PFSK-1 (cell line): ENCODE results near the gene SLC30A1.

ENCODE experiments used
- FOXP2 ChIP-seq: optimal IDR thresholded peaks from 2 replicates; pipeline ENCODE3; 2011; ENCODE audit warnings: borderline replicate concordance, control low read depth, inconsistent platforms; ENCODE audit not compliant: insufficient read depth; ENCODE audit errors: extremely low read length, extremely low read depth
- POLR2AphosphoS5 ChIP-seq: IDR thresholded peaks from 2 replicates; pipeline ENCODE4 v1.6.1; 2012; ENCODE audit warnings: low read depth, mild to moderate bottlenecking, control low read depth, low read length, moderate library complexity
- REST ChIP-seq, 2 experiments: IDR thresholded peaks; 2 replicates each; pipeline versions ENCODE4 v1.6.1 to v1.8.0; 2011 to 2012; ENCODE audit warnings: low read depth in 2 of 2, low read length in 2 of 2, control low read depth in 1 of 2, inconsistent platforms in 1 of 2, mild to moderate bottlenecking in 1 of 2, moderate library complexity in 1 of 2; ENCODE audit not compliant: insufficient read depth in 1 of 2
- SIN3A ChIP-seq: IDR thresholded peaks from 2 replicates; pipeline ENCODE4 v1.6.1; 2012; ENCODE audit warnings: mild to moderate bottlenecking, low read length, moderate library complexity, borderline replicate concordance; ENCODE audit not compliant: insufficient read depth
- TAF1 ChIP-seq: IDR thresholded peaks from 2 replicates; pipeline ENCODE4 v1.6.1; 2012; ENCODE audit warnings: low read length, control low read depth, borderline replicate concordance; ENCODE audit not compliant: insufficient read depth

Gene SLC30A1

DNA sequence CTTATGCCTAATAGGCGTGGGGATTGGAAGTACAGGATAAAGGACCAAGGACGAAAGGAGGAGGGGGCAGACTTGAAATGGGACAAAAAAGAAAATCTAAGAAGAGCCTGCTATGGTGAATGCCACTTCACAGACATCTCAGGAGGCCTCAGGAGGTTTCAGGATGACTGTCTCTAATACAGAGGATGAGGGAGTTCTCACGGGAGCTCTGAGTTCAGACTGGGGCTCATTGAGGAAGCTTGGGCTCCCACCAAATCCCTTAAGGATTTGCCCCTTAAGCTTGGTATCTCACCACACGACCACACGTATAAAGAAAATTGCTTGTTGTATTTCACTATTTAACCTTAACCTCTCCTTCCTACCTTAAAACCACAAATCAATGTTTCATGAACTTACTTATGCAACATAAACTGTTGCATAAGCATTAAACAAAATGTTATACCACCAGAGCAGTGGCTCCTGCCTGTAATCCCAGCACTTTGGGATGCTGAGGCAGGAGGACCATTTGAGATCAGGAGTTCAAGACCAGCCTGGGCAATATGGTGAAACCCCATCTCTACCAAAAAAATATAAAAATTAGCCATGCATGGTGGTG lies 12.4 kb downstream of the SLC30A1 start:
- TF ChIP-seq REST (IDR thresholded peaks at IDR 0.05; ENCODE audit: insufficient read depth in 1 of 2, low read depth in 2 of 2, low read length in 2 of 2) (no peak), FOXP2 (no peak), TAF1 (no peak), POLR2AphosphoS5 (no peak), SIN3A (no peak)

GRCh38 chr1:211564084-211564483 lies 14.9 kb downstream of the SLC30A1 start:
- TF ChIP-seq TAF1 (no peak), SIN3A (no peak), REST (IDR thresholded peaks at IDR 0.05; ENCODE audit: insufficient read depth in 1 of 2, low read depth in 2 of 2, low read length in 2 of 2) (no peak), FOXP2 (no peak), POLR2AphosphoS5 (no peak)

- TF ChIP-seq SIN3A (no peak), FOXP2 (no peak), POLR2AphosphoS5 (no peak), REST (IDR thresholded peaks at IDR 0.05; ENCODE audit: insufficient read depth in 1 of 2, low read depth in 2 of 2, low read length in 2 of 2) (no peak), TAF1 (no peak)
Observed at GRCh38 chr1:211559222-211560010, 19.5 kb downstream of the SLC30A1 start.

- no peak for TF ChIP-seq TAF1
- no peak for TF ChIP-seq SIN3A
- TF ChIP-seq FOXP2, result no peak
- no peak for TF ChIP-seq REST (IDR thresholded peaks at IDR 0.05; ENCODE audit: insufficient read depth in 1 of 2, low read depth in 2 of 2, low read length in 2 of 2)
- TF ChIP-seq POLR2AphosphoS5, result no peak
Observed at GRCh38 chr1:211557894-211558625, 20.9 kb downstream of the SLC30A1 start.
